HepG2 (cell line): ENCODE results near the gene DCST2. TPM values are rescaled to one million over a fixed set of nuclear protein-coding genes. Genes with fewer than 3 reads are reported as not detected.

ENCODE experiments used
- ARNT2 ChIP-seq: sonication (generic); formaldehyde crosslinking; IDR thresholded peaks from 2 replicates; pipeline ENCODE4 v1.8.0; 2022; ENCODE audit warnings: mild to moderate bottlenecking, low read depth, missing genetic modification reagents, moderate library complexity
- CREM ChIP-seq, 2 experiments: sonication (generic) in 1 of 2; formaldehyde crosslinking in 1 of 2; IDR thresholded peaks; 2 replicates each; pipeline versions ENCODE4 v1.4.0 to v1.6.1; 2016 to 2020; ENCODE audit warnings: antibody characterized with exemption in 1 of 2, mild to moderate bottlenecking in 1 of 2, missing genetic modification reagents in 1 of 2
- DMAP1 ChIP-seq: IDR thresholded peaks from 2 replicates; pipeline ENCODE4 v1.6.1; 2016
- E2F1 ChIP-seq: sonication (generic); formaldehyde crosslinking; IDR thresholded peaks from 2 replicates; pipeline ENCODE4 v1.5.0; 2020; ENCODE audit warnings: missing genetic modification reagents
- EED ChIP-seq: sonication (generic); formaldehyde crosslinking; IDR thresholded peaks from 2 replicates; pipeline ENCODE4 v1.5.0; 2020; ENCODE audit warnings: mild to moderate bottlenecking, missing genetic modification reagents
- ESRRA ChIP-seq: sonication (generic); formaldehyde crosslinking; IDR thresholded peaks from 2 replicates; pipeline ENCODE4 v1.5.1; 2020; ENCODE audit warnings: mild to moderate bottlenecking, low read depth, missing genetic modification reagents
- EZH2 ChIP-seq: conservative IDR thresholded peaks from 2 replicates; pipeline ENCODE4 v1.6.1; 2012; ENCODE audit warnings: mild to moderate bottlenecking, low read depth, low read length, moderate library complexity
- KDM2A ChIP-seq: sonication (generic); formaldehyde crosslinking; IDR thresholded peaks from 2 replicates; pipeline ENCODE4 v1.4.0; 2020; ENCODE audit warnings: low read depth, missing genetic modification reagents, borderline replicate concordance
- LBX2 ChIP-seq: sonication (generic); formaldehyde crosslinking; IDR thresholded peaks from 2 replicates; pipeline ENCODE4 v1.5.0; 2020; ENCODE audit warnings: missing genetic modification reagents, mild to moderate bottlenecking, borderline replicate concordance
- MAZ ChIP-seq, 2 experiments: sonication (generic) in 1 of 2; formaldehyde crosslinking in 1 of 2; IDR thresholded peaks; 2 replicates each; pipeline versions ENCODE4 v1.5.0 to v1.6.1; 2012 to 2020; ENCODE audit warnings: low read depth in 2 of 2, mild to moderate bottlenecking in 2 of 2, borderline replicate concordance in 1 of 2, improper control_type of control experiment in 1 of 2, low read length in 1 of 2, missing genetic modification reagents in 1 of 2, moderate library complexity in 1 of 2
- SPEN ChIP-seq: sonication (generic); formaldehyde crosslinking; IDR thresholded peaks from 2 replicates; pipeline ENCODE4 v1.5.1; 2020; ENCODE audit warnings: low read depth, mild to moderate bottlenecking, missing genetic modification reagents
- SRY ChIP-seq: sonication (generic); formaldehyde crosslinking; IDR thresholded peaks from 2 replicates; pipeline ENCODE4 v1.8.0; 2022; ENCODE audit warnings: mild to moderate bottlenecking, missing genetic modification reagents
- ZBTB14 ChIP-seq: sonication (generic); formaldehyde crosslinking; IDR thresholded peaks from 2 replicates; pipeline ENCODE4 v1.4.0; 2020; ENCODE audit warnings: missing genetic modification reagents
- ZBTB2 ChIP-seq: sonication (generic); formaldehyde crosslinking; IDR thresholded peaks from 2 replicates; pipeline ENCODE4 v1.8.0; 2022; ENCODE audit warnings: low read depth, missing genetic modification reagents
- ZFP41 ChIP-seq: sonication (generic); formaldehyde crosslinking; IDR thresholded peaks from 2 replicates; pipeline ENCODE4 v1.4.0; 2020; ENCODE audit warnings: mild to moderate bottlenecking, missing genetic modification reagents, borderline replicate concordance
- ZNF281 ChIP-seq: sonication (generic); formaldehyde crosslinking; IDR thresholded peaks from 2 replicates; pipeline ENCODE4 v1.4.0; 2020; ENCODE audit warnings: missing genetic modification reagents, borderline replicate concordance
- ZNF563 ChIP-seq: sonication (generic); formaldehyde crosslinking; IDR thresholded peaks from 2 replicates; pipeline ENCODE4 v1.8.0; 2022; ENCODE audit warnings: mild to moderate bottlenecking, moderate library complexity, missing genetic modification reagents
- ZNF607 ChIP-seq: sonication (generic); formaldehyde crosslinking; IDR thresholded peaks from 2 replicates; pipeline ENCODE4 v1.5.1; 2020; ENCODE audit warnings: missing genetic modification reagents, mild to moderate bottlenecking, borderline replicate concordance
- ZNF766 ChIP-seq: sonication (generic); formaldehyde crosslinking; IDR thresholded peaks from 2 replicates; pipeline ENCODE4 v1.5.0; 2020; ENCODE audit warnings: missing genetic modification reagents, borderline replicate concordance
- ZNF782 ChIP-seq: sonication (generic); formaldehyde crosslinking; IDR thresholded peaks from 2 replicates; pipeline ENCODE4 v1.4.0; 2020; ENCODE audit warnings: missing genetic modification reagents, mild to moderate bottlenecking, borderline replicate concordance
- polyA plus RNA-seq, 8 experiments: library from polyadenylated mRNA; depleted of rRNA in 3 of 8; stranded (reverse) in 7 of 8; unstranded in 1 of 8; fragments of >200 nt; fragmentation: Illumina TruSeq in 4 of 8; extraction: Trizol in 4 of 8; gene quantifications; 2 replicates each; pipeline versions ENCODE4 v1.2.1 to v1.2.3, GENCODE V29; 2011 to 2016; ENCODE audit warnings: low read depth in 4 of 8, missing spikeins in 1 of 8, mixed read lengths in 1 of 8; ENCODE audit not compliant: insufficient read depth in 1 of 8
- total RNA-seq, 5 experiments: library from RNA; depleted of rRNA; stranded (reverse); fragments of >200 nt; fragmentation: Illumina TruSeq; extraction: Trizol; gene quantifications; 2 replicates each; pipeline ENCODE4 v1.2.3, GENCODE V29; 2016; ENCODE audit warnings: low read depth in 1 of 5

The DCST2 gene
- total and polyA plus RNA-seq, 2 of the 13 experiments (the other 11 are each of a cell fraction or from before 2014, with no cell fraction given) = 0.74 TPM; not detected in 1

GRCh38 chr1:155081472-155082300 lies 48.1 kb upstream of the DCST2 start (continued):
- TF ChIP-seq EZH2 = peak; percentile 2; the same call in 1 of the 2 replicates
- TF ChIP-seq SPEN (CRISPR knock-in tag) = peak; percentile 28; the same call in 1 of the 2 replicates
- TF ChIP-seq CREM (IDR thresholded peaks at IDR 0.05) = no peak
- TF ChIP-seq CREM (CRISPR knock-in tag; IDR thresholded peaks at IDR 0.05) = no peak
- no peak for TF ChIP-seq ZNF563 (CRISPR knock-in tag)
- TF ChIP-seq ZFP41 (CRISPR knock-in tag) = no peak
- TF ChIP-seq SRY (CRISPR knock-in tag) = 0 out of 2 replicates have a peak, but pooled peaks have one; percentile 48
- no peak for TF ChIP-seq E2F1
- peak; percentile 27; the same call in 1 of the 2 replicates for TF ChIP-seq KDM2A (CRISPR knock-in tag)
- TF ChIP-seq MAZ (IDR thresholded peaks at IDR 0.05; ENCODE audit: borderline replicate concordance, low read depth, low read length) = no peak
- TF ChIP-seq MAZ (CRISPR knock-in tag; IDR thresholded peaks at IDR 0.05; ENCODE audit: low read depth) = peak; percentile 48; the same call in 1 of the 2 replicates
- no peak for TF ChIP-seq DMAP1
- no peak for TF ChIP-seq ZNF766 (CRISPR knock-in tag)
- TF ChIP-seq ZNF281 = peak; percentile 29; the same call in 1 of the 2 replicates
- no peak for TF ChIP-seq ZBTB2 (CRISPR knock-in tag)
- TF ChIP-seq ZNF607 (CRISPR knock-in tag) = peak; percentile 78; the same call in 1 of the 2 replicates
- TF ChIP-seq ZNF782 = peak; percentile 31; the same call in 1 of the 2 replicates
- no peak for TF ChIP-seq ARNT2
- TF ChIP-seq EED = peak; percentile 77
- TF ChIP-seq LBX2 (CRISPR knock-in tag) = 0 out of 2 replicates have a peak, but pooled peaks have one; percentile 22
- TF ChIP-seq ZBTB14 (CRISPR knock-in tag) = peak; percentile 78
- no peak for TF ChIP-seq ESRRA
